ENCODE results near the gene BRD8.

Gene BRD8

DNA sequence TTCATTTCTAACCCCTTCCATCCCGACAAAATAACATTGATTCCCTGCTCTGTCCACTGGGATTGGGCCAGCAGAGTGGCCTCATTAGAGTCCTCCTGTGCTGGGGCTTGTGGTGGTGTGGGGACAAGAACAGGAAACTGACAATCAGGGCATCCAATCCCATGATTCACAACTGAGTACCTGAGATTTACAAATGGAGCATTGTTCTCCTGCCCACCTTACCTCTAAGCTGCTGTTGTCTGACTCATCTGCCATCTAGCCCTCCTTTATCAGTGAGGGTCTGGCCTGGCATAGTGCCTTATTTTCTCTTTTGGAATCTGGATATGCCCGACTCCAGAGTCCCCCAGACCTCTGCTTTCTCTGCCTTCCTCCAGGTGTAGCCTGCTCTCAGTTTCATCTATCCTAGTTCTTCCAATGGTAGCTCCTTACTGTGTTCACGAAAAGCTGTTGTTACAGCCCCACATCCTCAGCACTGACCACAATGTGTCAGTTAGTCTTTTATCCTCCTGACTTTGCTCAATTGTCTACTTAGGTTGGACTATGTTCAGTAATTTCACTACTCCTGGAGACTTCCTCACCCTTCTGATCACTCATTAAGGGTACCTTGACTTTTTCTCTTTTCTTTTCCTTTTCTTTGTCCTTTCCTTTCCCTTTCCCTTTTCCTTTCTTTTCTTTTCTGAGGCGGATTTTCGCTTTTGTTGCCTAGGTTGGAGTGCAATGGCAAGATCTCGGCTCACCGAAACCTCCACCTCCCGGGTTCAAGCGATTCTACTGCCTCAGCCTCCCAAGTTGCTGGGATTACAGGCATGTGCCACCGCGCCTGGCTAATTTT is 81.2 kb downstream of the BRD8 start:
- DNase-seq (ENCODE audit: low spot score) = peak; percentile 54

DNA sequence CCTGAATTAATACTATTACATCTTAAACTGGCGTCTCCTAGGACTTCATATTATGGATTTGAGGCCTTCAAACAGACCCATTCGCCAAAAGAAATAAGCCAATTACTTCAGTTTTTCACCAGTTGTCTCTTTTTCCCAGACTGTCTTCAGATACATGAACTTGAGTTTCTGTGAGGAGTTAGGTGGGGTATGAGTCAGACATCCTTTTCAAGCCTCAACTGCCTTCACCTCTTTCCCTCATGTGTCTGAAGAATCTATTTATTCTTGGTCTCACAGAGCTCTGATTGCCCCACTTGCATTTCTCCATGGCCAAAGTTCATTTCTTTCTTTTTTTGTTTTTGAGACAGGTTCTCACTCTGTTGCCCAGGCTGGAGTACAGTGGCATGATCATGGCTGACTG is 82.1 kb downstream of the BRD8 start:
- peak; percentile 58 for DNase-seq (ENCODE audit: low spot score)

DNA sequence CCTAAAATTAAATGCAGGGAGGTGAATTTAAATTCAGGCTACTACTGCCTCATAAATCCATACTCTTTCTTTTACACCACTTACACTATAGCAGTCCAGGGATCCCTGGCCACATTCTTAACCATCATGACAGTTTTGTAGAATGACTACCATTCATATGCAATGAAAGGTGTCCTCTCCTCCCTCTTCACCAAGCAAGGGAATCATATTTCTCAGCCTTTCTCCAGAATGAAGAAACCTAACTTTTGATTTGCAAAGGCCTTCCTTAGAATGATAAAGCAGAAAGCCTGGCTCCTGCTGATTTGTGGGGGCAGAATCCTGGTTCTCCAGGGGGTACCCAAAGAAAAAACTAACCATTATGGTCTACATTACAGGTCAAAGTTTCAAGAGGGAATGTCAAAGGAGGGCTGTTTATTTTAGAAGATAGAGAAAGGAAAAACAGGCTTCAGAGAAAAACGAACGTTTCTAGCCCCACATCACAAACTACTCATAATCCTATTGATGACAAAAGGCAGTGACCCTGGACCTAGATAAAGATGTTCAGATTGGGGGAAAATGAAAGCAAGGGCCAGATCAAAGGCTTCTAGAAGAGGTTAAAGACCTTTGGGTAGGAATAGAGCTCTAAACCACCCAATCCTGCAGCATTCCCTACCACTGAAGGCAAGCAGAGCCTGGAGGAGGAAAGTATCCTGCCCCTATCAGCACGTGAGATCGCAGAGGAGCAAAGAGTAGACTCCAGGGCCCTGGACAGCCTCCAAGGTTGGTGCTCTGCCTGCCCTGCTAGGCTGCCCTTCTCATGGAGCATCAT is 83.1 kb downstream of the BRD8 start:
- DNase-seq (ENCODE audit: low spot score) = no peak

DNA sequence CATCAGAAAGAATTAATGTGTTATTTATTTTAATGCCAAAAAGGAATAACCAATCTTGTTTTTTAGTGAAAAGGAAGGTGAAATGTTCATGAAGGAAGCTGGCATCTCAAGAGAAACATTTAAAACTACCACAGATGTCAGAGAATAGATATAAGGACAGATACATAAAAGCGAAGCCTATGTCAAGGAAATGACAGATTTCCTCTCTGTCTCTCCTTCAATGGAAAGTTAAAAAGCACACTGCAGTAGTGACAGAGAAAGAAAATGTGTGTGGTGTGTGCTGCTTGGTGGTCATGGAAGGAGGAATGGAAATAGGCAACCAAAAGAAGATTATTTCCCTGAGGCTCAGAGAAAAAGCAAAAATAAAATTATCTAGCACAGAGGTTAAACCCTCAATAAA is 85.4 kb downstream of the BRD8 start:
- no peak for DNase-seq (ENCODE audit: low spot score)

DNA sequence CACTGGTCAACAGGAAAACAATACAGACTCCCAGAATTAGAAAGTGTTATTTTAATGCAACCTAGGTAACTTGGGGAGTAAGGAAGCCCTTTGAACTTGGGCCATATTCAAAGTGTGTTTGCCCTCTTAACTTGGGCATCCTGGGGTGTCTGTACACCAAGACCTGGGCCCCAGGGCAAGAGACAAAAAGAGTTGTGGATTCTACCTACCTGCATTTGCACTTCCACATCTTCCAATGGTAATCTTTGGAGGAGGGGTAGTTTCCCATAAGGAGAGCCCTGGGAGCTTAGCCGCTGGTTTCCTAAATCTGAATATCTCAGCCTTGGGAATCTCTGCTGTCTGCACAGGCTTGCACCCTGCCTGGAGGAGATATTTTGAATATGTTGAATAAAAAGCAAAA is 86.1 kb downstream of the BRD8 start:
- DNase-seq (ENCODE audit: low spot score) = no peak

DNA sequence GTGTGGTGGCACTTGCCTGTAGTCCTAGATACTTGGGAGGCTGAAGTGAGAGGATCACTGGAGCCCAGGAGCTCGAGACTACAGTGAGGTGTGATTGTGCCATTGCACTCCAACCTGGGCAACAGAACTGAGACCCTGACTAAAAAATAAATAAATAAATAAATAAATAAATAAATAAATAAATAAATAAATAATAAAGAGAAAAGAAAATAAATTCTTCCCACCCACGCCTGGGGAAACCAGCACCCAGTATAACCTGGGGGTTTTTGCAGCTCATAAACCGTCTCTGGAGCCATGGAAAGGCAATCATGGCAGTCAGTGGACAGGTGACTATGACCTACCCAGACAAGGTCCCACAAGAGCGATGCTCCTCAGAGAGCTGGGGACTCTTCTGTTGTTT is 86.7 kb downstream of the BRD8 start:
- DNase-seq (ENCODE audit: low spot score) = no peak

Data from kidney tubule cell (primary cell).